K562 (cell line): ENCODE measurements around the gene RO60. TPM values are rescaled to one million over a fixed set of nuclear protein-coding genes. Genes with fewer than 3 reads are reported as not detected.

Source experiments
- CBX3 ChIP-seq, 2 experiments: IDR thresholded peaks; 1 replicate in 1 of 2; 2 replicates in 1 of 2; pipeline ENCODE4 v1.6.1; 2012; ENCODE audit warnings: inconsistent platforms in 2 of 2, low read length in 2 of 2, borderline replicate concordance in 1 of 2, control low read depth in 1 of 2
- CHD1 ChIP-seq: fragments of 200-600 bp; sonication (generic); IDR thresholded peaks from one replicate; pipeline ENCODE4 v1.6.1; 2012; ENCODE audit warnings: mild to moderate bottlenecking, moderate library complexity, low read length, inconsistent platforms
- CHD7 ChIP-seq: fragments of 200-600 bp; sonication (generic); IDR thresholded peaks from one replicate; pipeline ENCODE4 v1.6.1; 2012; ENCODE audit warnings: mild to moderate bottlenecking, low read depth, low read length, inconsistent platforms
- ETV5 ChIP-seq: sonication (generic); formaldehyde crosslinking; IDR thresholded peaks from 2 replicates; pipeline ENCODE4 v1.4.0; 2020; ENCODE audit warnings: low read depth, mild to moderate bottlenecking, missing genetic modification reagents
- GATAD2B ChIP-seq: fragments of 450-650 bp; IDR thresholded peaks from 2 replicates; pipeline ENCODE4 v1.6.1; 2017; ENCODE audit warnings: mild to moderate bottlenecking, borderline replicate concordance
- HDAC2 ChIP-seq: fragments of 450-650 bp; IDR thresholded peaks from 2 replicates; pipeline ENCODE4 v1.6.1; 2016; ENCODE audit warnings: mild to moderate bottlenecking
- NKRF ChIP-seq: fragments of 450-650 bp; IDR thresholded peaks from 2 replicates; pipeline ENCODE4 v1.6.1; 2016; ENCODE audit warnings: borderline replicate concordance
- POLR2A ChIP-seq: fragments of 450-650 bp; conservative IDR thresholded peaks from 2 replicates; pipeline ENCODE4 v1.6.1; 2016
- RFX5 ChIP-seq: IDR thresholded peaks from 2 replicates; pipeline ENCODE4 v1.6.1; 2011; ENCODE audit warnings: low read depth, mild to moderate bottlenecking, improper control_type of control experiment, low read length
- RHOXF2B ChIP-seq: fragments of 250-450 bp; sonication (Bioruptor Pico); conservative IDR thresholded peaks from 2 replicates; pipeline ENCODE4 v1.5.1; 2021
- ZHX1 ChIP-seq: fragments of 150-350 bp; conservative IDR thresholded peaks from 2 replicates; pipeline ENCODE4 v1.6.1; 2014; ENCODE audit warnings: low read length
- polyA plus RNA-seq, 8 experiments: library from polyadenylated mRNA; depleted of rRNA in 4 of 8; stranded (reverse) in 5 of 8; unstranded in 3 of 8; fragments of >200 nt; fragmentation: Nextera tagmentation in 2 of 8; fragmentation: Illumina TruSeq in 1 of 8; extraction: Ambion mirVana in 2 of 8; extraction: Trizol in 1 of 8; gene quantifications; 2 replicates each; pipeline versions ENCODE4 v1.2.1 to v1.2.3, GENCODE V29; 2011 to 2014; ENCODE audit warnings: inconsistent platforms in 1 of 8, missing spikeins in 1 of 8
- total RNA-seq, 7 experiments: library from RNA; depleted of rRNA in 6 of 7; stranded (reverse); fragments of >200 nt in 6 of 7; fragmentation: Illumina TruSeq in 2 of 7; extraction: Trizol in 2 of 7; gene quantifications; 2 replicates each; pipeline versions ENCODE4 v1.2.1 to v1.2.3, GENCODE V29; 2011 to 2021; ENCODE audit warnings: low replicate concordance in 1 of 7

RO60 gene
- total and polyA plus RNA-seq, 9 of the 15 experiments (the other 6 are each of a cell fraction or from before 2014, with no cell fraction given): 24.9 to 187 (median 101) TPM

- TF ChIP-seq CHD7 (no peak), POLR2A (peak; percentile 84), ZHX1 (no peak), RHOXF2B (CRISPR knock-in tag) (no peak), NKRF (0 out of 2 replicates have a peak, but pooled peaks have one; percentile 52), CHD1 (no peak), ETV5 (no peak), RFX5 (no peak), GATAD2B (peak; percentile 86; the same call in 1 of the 2 replicates), CBX3 (IDR thresholded peaks at IDR 0.05; ENCODE audit: borderline replicate concordance in 1 of 2, low read length in 2 of 2) (0 out of 3 replicates have a peak, but pooled peaks of 1 of the 2 experiments have one; percentile 19), HDAC2 (0 out of 2 replicates have a peak, but pooled peaks have one; percentile 75)
Observed at GRCh38 chr1:193104907-193105820, 45.8 kb downstream of the RO60 start, which contains the start of gene GLRX2 (continued).
